Measurements from ENCODE around the gene STK33.
"Not testable (repeated sequence)": the region's sequence is repeated elsewhere in the genome, so short reads cannot be mapped to it uniquely, and the experiment has no call there.

The STK33 gene

GRCh38 chr11:8541448-8541847, 52.6 kb downstream of the STK33 start:
- DNase-seq, result no peak

GRCh38 chr11:8533332-8533731, 60.7 kb downstream of the STK33 start:
- no peak for DNase-seq

GRCh38 chr11:8532475-8532874, 61.6 kb downstream of the STK33 start:
- no peak for DNase-seq

- no peak for DNase-seq
Measured at GRCh38 chr11:8531982-8532381, 62.0 kb downstream of the STK33 start.

GRCh38 chr11:8531312-8531711, 62.7 kb downstream of the STK33 start:
- no peak for DNase-seq

GRCh38 chr11:8527939-8528338, 66.1 kb downstream of the STK33 start:
- DNase-seq, result no peak

- no peak for DNase-seq
Measured at GRCh38 chr11:8523396-8523795, 70.6 kb downstream of the STK33 start.

GRCh38 chr11:8512547-8512946, 81.5 kb downstream of the STK33 start:
- DNase-seq, result peak; percentile 1 to 49 (median 30)

GRCh38 chr11:8503910-8504364, 90.1 kb downstream of the STK33 start:
- no peak for DNase-seq

GRCh38 chr11:8501836-8502235, 92.2 kb downstream of the STK33 start:
- DNase-seq, result no peak

GRCh38 chr11:8488395-8488794, 105.6 kb downstream of the STK33 start:
- no peak for DNase-seq

- no peak for DNase-seq
Measured at GRCh38 chr11:8487261-8487660, 106.8 kb downstream of the STK33 start.

- no peak for DNase-seq
Measured at GRCh38 chr11:8484251-8484650, 109.8 kb downstream of the STK33 start.

GRCh38 chr11:8480858-8481257, 113.2 kb downstream of the STK33 start:
- no peak for DNase-seq

GRCh38 chr11:8477680-8478079, 116.3 kb downstream of the STK33 start:
- no peak for DNase-seq

GRCh38 chr11:8477151-8477550, 116.9 kb downstream of the STK33 start:
- no peak for DNase-seq

- not testable (repeated sequence) for DNase-seq
Measured at GRCh38 chr11:8467806-8468205, 126.2 kb downstream of the STK33 start.

GRCh38 chr11:8467356-8467755, 126.7 kb downstream of the STK33 start:
- not testable (repeated sequence) for DNase-seq

GRCh38 chr11:8466884-8467283, 127.1 kb downstream of the STK33 start:
- not testable (repeated sequence) for DNase-seq

GRCh38 chr11:8459711-8460399, 134.2 kb downstream of the STK33 start:
- no peak for DNase-seq

- no peak for DNase-seq
Measured at GRCh38 chr11:8442301-8442700, 151.7 kb downstream of the STK33 start.

GRCh38 chr11:8440649-8441048, 153.4 kb downstream of the STK33 start:
- no peak for DNase-seq

GRCh38 chr11:8429483-8429882, 164.5 kb downstream of the STK33 start:
- DNase-seq, result no peak

- DNase-seq, result no peak
Measured at GRCh38 chr11:8426076-8426475, 168.0 kb downstream of the STK33 start.

GRCh38 chr11:8415195-8415594, 178.8 kb downstream of the STK33 start:
- DNase-seq, result peak; percentile 9 to 57 (median 36)

Data from suppressor macrophage (primary cell).